ENCODE results near the gene TMEM86B. TPM values are rescaled to one million over a fixed set of nuclear protein-coding genes. Genes with fewer than 3 reads are reported as not detected.

Gene TMEM86B
- total and polyA plus RNA-seq, 2 experiments from 2014 or later = 1.1 to 3.2 TPM

DNA sequence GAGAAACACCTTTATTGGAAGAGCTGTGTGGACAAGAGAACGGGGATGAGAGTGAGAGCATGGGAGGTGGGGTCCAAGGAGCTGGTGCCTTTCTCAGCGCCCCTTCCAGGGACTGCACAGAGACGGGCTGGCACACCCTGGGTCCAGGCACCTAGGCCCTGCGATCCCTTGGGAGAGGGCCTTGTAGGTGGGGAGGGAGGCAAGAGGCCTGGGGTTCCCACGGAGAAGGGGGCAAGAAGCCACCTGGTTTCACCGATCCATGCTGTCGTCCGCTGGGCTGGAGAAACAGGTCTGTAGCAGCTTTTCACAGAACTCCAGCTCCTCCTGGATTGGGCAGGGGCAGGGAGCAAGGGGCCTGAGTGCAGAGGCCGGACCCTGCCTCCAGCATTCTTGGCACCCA lies 33.8 kb upstream of the TMEM86B start:
- peaks cover 8% of the 10 kb centered on the region for H3K9me3 Mint-ChIP-seq
- H3K27ac Mint-ChIP-seq = no peak overlapping the region
- H3K27me3 Mint-ChIP-seq (ENCODE audit: insufficient read depth, low read depth, poor library complexity) = peaks cover 11% of the 10 kb centered on the region
- ATAC-seq (no peak), DNase-seq (ENCODE audit: low spot score) (no peak)
- Histone ChIP-seq H3K4me1 (ENCODE audit: insufficient read depth) (peaks cover 11% of the 10 kb centered on the region), H3K9me2 (ENCODE audit: insufficient read depth) (0 out of 2 replicates have a peak, but pooled peaks cover 4% of the 10 kb centered on the region), H3K79me2 (replicated peaks; ENCODE audit: insufficient read depth) (peaks cover 12% of the 10 kb centered on the region), H4K20me1 (replicated peaks; ENCODE audit: insufficient read depth) (peaks cover 7% of the 10 kb centered on the region; the same call in 1 of the 2 replicates), H3K4me3 (no peak overlapping the region), H3F3A (replicated peaks; ENCODE audit: low read depth) (peaks cover 25% of the 10 kb centered on the region), H3K36me3 (ENCODE audit: insufficient read depth) (no peaks in the 10 kb centered on the region), H3K27ac (ENCODE audit: low read depth) (no peak overlapping the region), H2AFZ (no peak overlapping the region), H3K4me2 (no peak overlapping the region), H3K27me3 (ENCODE audit: insufficient read depth) (no peaks in the 10 kb centered on the region)
- H3K36me3 Mint-ChIP-seq (ENCODE audit: low read depth) = peaks cover 12% of the 10 kb centered on the region
- no peak overlapping the region for H3K4me3 Mint-ChIP-seq
- H3K4me1 Mint-ChIP-seq = peaks cover 17% of the 10 kb centered on the region
- TF ChIP-seq, protein P1, sequence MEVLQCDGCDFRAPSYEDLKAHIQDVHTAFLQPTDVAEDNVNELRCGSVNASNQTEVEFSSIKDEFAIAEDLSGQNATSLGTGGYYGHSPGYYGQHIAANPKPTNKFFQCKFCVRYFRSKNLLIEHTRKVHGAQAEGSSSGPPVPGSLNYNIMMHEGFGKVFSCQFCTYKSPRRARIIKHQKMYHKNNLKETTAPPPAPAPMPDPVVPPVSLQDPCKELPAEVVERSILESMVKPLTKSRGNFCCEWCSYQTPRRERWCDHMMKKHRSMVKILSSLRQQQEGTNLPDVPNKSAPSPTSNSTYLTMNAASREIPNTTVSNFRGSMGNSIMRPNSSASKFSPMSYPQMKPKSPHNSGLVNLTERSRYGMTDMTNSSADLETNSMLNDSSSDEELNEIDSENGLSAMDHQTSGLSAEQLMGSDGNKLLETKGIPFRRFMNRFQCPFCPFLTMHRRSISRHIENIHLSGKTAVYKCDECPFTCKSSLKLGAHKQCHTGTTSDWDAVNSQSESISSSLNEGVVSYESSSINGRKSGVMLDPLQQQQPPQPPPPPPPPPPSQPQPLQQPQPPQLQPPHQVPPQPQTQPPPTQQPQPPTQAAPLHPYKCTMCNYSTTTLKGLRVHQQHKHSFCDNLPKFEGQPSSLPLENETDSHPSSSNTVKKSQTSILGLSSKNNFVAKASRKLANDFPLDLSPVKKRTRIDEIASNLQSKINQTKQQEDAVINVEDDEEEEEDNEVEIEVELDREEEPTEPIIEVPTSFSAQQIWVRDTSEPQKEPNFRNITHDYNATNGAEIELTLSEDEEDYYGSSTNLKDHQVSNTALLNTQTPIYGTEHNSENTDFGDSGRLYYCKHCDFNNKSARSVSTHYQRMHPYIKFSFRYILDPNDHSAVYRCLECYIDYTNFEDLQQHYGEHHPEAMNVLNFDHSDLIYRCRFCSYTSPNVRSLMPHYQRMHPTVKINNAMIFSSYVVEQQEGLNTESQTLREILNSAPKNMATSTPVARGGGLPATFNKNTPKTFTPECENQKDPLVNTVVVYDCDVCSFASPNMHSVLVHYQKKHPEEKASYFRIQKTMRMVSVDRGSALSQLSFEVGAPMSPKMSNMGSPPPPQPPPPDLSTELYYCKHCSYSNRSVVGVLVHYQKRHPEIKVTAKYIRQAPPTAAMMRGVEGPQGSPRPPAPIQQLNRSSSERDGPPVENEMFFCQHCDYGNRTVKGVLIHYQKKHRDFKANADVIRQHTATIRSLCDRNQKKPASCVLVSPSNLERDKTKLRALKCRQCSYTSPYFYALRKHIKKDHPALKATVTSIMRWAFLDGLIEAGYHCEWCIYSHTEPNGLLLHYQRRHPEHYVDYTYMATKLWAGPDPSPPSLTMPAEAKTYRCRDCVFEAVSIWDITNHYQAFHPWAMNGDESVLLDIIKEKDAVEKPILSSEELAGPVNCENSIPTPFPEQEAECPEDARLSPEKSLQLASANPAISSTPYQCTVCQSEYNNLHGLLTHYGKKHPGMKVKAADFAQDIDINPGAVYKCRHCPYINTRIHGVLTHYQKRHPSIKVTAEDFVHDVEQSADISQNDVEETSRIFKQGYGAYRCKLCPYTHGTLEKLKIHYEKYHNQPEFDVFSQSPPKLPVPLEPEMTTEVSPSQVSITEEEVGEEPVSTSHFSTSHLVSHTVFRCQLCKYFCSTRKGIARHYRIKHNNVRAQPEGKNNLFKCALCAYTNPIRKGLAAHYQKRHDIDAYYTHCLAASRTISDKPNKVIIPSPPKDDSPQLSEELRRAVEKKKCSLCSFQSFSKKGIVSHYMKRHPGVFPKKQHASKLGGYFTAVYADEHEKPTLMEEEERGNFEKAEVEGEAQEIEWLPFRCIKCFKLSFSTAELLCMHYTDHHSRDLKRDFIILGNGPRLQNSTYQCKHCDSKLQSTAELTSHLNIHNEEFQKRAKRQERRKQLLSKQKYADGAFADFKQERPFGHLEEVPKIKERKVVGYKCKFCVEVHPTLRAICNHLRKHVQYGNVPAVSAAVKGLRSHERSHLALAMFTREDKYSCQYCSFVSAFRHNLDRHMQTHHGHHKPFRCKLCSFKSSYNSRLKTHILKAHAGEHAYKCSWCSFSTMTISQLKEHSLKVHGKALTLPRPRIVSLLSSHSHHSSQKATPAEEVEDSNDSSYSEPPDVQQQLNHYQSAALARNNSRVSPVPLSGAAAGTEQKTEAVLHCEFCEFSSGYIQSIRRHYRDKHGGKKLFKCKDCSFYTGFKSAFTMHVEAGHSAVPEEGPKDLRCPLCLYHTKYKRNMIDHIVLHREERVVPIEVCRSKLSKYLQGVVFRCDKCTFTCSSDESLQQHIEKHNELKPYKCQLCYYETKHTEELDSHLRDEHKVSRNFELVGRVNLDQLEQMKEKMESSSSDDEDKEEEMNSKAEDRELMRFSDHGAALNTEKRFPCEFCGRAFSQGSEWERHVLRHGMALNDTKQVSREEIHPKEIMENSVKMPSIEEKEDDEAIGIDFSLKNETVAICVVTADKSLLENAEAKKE (CRISPR knock-in tag; IDR thresholded peaks at IDR 0.05) = no peak
- TF ChIP-seq JUNB (IDR thresholded peaks at IDR 0.05; ENCODE audit: unreplicated experiment) (no peak), EZH2phosphoT487 (IDR thresholded peaks at IDR 0.05; ENCODE audit: unreplicated experiment) (no peak), ZNF331 (CRISPR knock-in tag; IDR thresholded peaks at IDR 0.05; ENCODE audit: low read depth) (no peak), ZNF114 (CRISPR knock-in tag; IDR thresholded peaks at IDR 0.05) (no peak)
- TF ChIP-seq, protein P2, sequence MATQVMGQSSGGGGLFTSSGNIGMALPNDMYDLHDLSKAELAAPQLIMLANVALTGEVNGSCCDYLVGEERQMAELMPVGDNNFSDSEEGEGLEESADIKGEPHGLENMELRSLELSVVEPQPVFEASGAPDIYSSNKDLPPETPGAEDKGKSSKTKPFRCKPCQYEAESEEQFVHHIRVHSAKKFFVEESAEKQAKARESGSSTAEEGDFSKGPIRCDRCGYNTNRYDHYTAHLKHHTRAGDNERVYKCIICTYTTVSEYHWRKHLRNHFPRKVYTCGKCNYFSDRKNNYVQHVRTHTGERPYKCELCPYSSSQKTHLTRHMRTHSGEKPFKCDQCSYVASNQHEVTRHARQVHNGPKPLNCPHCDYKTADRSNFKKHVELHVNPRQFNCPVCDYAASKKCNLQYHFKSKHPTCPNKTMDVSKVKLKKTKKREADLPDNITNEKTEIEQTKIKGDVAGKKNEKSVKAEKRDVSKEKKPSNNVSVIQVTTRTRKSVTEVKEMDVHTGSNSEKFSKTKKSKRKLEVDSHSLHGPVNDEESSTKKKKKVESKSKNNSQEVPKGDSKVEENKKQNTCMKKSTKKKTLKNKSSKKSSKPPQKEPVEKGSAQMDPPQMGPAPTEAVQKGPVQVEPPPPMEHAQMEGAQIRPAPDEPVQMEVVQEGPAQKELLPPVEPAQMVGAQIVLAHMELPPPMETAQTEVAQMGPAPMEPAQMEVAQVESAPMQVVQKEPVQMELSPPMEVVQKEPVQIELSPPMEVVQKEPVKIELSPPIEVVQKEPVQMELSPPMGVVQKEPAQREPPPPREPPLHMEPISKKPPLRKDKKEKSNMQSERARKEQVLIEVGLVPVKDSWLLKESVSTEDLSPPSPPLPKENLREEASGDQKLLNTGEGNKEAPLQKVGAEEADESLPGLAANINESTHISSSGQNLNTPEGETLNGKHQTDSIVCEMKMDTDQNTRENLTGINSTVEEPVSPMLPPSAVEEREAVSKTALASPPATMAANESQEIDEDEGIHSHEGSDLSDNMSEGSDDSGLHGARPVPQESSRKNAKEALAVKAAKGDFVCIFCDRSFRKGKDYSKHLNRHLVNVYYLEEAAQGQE (IDR thresholded peaks at IDR 0.05; ENCODE audit: unreplicated experiment) = no peak
- TF ChIP-seq, protein P3, sequence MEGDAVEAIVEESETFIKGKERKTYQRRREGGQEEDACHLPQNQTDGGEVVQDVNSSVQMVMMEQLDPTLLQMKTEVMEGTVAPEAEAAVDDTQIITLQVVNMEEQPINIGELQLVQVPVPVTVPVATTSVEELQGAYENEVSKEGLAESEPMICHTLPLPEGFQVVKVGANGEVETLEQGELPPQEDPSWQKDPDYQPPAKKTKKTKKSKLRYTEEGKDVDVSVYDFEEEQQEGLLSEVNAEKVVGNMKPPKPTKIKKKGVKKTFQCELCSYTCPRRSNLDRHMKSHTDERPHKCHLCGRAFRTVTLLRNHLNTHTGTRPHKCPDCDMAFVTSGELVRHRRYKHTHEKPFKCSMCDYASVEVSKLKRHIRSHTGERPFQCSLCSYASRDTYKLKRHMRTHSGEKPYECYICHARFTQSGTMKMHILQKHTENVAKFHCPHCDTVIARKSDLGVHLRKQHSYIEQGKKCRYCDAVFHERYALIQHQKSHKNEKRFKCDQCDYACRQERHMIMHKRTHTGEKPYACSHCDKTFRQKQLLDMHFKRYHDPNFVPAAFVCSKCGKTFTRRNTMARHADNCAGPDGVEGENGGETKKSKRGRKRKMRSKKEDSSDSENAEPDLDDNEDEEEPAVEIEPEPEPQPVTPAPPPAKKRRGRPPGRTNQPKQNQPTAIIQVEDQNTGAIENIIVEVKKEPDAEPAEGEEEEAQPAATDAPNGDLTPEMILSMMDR (conservative IDR thresholded peaks at IDR 0.05; ENCODE audit: low read depth in 2 of 2) = no peak

Data from GM23338 (cell line).